GM11168 (cell line): Measurements from ENCODE around the gene EFNB1.

Experiments used
- in situ Hi-C: fragments of 300-500 bp; cut with MboI; formaldehyde crosslinking; loops from one replicate; pipeline ENCODE4 v1.12.0; 2022; ENCODE audit warnings: low sequenced_read_pairs; ENCODE audit not compliant: unreplicated experiment

Gene EFNB1

DNA sequence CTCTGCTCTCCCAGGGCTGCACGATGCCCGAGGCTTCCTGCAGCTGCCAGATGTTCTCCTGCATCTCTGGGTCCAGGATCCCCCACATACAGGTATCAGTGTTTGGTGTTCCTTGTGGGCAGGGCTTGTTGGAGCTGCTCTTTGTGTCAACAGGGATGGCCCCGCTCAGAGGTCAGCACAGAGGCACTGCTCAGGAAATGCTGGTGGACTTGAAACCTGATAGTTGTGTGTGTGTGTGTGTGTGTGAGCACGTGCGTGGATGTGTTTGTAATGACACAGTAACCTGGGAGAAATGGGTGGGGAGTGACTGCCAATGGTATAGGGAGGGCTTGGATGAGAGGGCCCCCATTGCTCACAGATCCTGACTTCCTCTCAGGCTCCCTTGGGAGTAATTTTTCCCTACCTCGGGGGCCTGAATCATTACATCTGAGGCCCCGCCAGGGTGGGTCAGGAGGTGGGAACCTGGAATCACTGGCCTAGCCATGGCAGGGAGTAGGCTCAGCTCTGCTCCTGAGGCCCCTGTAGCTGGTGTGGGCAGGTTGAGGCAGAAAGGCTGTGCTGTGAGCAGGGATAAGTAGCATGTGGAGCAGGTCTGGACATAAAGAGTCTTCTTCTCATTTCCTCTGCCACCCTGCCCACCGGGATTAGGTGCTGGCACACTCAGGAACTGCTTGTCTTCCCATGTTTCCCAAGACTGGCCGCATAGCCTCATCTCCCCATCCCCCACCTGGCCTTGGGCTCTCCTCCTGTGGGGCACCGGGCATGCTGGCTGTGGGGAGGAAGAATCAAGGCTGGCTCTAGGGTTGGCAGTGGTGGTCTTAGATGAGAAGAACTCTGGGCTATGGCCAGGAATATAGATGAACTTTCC, 2.5 kb upstream of the EFNB1 start:
- in situ Hi-C loops = loop anchor here (10.0 kb wide), 1 partner anchor 398 kb away; no protein-coding TSS in a partner anchor

DNA sequence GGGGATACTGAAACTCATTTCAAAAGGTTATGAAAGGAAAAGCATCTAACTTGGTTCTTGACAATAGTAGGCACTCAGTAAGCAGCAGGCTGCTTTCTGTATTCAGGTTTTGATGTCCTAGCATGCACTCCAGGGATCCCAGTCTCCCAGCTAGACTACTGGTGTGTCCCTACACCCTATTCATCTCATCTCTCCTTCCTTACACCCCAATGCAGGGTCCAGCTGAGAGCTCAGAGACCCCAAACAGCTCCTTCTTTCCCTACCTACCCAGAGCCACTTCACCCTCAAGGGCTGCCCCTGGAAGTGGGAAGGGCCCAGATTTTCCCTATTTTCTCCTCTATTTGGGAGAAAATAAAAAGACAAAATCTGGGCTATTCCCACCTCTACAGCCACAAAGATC, 1.6 kb upstream of the EFNB1 start:
- in situ Hi-C loops = loop anchor here (10.0 kb wide), 1 partner anchor 398 kb away; no protein-coding TSS in a partner anchor

DNA sequence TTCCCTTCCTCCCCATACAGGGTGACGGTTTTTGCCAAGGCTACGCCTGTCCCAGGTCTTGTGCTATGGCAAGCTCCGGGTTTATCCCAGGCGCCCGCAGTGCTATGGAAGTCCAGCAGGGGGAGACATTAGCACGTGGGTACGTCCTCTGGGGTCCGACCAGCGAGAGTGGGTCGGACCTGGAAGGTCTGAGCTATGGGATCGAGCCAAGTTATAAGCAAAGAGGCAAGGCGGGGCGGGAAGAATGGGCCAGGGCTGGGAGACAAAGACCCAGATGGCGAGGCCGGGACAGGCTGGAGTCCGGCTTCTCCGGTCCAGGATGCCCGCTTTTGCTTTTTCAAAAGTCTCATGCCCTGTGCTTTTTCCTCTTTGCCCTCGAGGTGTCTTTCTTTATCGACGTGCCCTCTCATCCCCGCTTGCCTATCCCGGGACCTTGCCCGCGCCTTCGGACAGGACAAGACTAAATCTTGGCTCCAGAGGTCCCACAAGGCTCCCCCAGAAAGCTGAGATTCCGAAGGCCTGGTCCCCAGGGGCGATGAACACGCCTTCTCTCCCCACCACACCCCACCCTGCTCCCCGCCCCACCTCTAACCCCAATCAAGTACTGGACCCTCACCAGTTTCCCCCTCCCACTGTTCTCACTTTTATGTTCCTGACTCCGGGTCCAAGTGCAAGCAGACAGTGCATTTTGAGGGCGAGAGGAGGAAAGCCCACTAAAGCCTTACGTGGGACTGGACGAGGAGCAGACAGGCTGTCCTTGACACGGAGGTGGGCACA, 785 bp upstream of the EFNB1 start:
- in situ Hi-C loops = loop anchor here (10.0 kb wide), 1 partner anchor 397 kb away; no protein-coding TSS in a partner anchor

DNA sequence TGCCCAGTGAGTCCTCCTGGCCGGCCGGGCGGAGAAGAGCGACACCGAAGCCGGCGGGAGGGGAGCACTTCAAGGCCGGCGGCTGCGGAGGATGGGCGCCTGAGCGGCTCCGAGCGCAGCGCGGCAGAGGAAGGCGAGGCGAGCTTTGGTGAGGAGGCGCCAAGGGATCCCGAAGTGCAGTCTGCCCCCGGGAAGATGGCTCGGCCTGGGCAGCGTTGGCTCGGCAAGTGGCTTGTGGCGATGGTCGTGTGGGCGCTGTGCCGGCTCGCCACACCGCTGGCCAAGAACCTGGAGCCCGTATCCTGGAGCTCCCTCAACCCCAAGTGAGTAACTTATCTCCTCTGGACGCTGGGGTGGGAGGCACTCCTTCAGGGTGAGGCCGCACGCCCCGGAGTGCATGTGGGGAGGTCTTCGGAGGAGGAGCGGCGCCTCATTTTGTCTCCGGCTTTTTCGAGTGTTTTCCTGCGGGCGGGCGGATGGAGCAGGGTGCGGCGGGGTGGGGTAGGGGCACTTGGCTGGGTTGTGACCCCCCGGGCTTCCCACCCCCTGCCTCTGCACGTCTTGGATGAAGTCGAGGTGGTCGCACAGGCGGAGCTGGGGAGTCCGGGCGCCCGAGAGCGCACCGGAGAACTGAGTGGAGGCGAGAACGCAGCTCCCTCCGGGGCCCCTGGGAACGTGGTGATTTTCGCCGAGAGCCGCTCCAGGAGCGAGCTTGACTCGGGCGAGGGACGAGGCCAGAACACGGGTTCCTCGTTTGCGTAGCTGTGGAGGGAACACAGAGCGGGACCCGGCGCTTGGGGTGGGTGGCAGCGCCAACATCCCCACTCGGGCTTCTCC, 979 bp downstream of the EFNB1 start:
- in situ Hi-C loops = loop anchor here (10.0 kb wide), 1 partner anchor 395 kb away; no protein-coding TSS in a partner anchor

DNA sequence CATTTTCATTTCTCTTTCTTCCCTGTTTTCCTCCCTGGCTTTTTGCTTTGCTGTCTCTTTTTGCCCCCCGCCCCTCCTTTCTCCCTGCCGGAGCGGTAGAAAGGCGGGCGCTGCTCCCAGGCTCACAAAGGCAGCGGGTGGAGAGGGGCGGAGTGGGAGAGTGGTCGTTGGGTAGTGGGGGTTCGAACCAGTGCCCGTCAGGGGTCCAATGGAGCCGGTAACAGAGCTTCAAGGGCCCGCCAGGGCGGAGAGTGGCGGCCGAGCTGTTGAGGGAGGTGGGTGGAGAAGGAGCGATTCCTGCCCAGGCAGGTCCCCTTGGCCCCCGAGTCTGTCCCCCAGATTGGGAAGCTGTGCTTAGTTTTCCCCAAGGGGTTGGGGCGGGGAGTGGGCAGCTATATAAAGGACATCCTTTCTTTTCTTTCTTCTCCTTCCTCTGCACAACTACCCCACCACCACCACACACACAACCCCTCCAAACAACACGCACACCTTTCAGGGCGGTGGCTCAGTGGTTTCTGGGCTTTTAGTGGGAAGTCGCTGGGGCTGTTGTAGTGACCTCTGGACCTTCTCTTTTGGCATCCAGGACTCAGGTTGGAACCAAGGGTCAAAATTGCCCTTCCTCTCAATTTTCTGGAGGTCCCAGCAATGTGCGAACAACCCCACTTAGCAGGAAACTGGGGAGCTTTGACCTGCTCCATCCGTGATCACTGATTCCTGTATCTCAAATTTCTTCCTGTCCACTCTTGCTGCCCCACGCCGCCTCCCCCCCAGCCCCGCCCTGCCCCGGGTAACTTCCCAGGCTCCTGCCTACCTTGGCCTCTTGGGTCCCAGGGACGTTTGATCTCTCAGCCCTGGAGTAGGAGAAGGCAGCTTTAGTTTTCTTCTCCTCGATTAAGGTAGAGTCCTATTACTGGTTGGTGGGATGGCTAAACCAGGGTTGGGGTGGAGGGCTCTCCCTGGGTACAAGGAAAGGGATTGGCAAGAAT, 1.9 kb downstream of the EFNB1 start:
- in situ Hi-C loops = no loop called here

DNA sequence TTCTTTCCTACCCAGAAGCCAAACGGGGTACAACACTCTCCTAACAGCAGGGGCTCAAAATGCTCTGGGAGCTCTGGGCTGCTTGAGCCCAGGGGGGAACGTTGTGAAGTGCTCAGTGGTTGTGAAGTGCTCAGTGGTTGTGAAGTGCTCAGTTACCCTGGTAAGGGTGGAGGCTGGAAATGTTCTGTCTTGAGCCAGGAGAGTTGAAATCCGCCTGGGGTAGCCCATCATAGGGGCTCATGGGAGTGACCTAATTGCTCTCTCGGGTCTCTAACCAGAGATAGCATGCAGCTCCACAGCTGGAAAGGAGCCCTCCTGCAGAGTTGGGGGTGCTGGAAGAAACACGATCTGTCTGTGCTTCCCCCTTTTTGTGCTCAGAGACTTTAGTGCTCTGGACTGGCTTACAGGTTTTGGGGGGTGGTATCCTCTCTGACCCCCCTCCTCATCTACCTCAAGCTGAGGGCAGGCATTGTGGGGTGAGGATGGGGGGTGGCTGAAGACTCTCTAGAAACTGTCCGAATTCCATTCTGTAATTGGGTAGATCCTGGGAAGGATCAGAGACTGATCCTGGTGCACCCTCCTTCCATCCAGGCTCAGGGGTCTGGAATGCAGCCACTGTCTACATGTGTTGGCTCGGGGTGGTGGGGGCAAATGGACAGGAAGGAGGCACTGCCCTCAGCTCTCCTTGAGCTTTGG, 2.7 kb downstream of the EFNB1 start:
- in situ Hi-C loops = no loop called here

DNA sequence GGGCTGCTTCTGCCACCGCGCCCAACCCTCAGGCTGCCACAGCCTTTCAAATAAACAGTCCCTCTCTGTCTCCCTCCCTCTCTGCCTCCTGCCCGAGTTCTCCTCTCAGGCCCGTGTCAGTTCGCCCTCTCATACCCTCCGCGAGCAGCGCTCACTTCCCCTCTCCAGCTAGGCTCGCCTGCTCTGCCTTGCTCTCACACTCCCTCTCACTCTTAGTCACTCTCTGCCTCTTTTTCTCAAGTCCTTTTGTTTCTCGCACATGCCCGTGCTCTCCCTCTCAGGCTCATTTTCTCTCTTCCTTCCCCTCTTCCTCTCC, 3.2 kb downstream of the EFNB1 start:
- in situ Hi-C loops = no loop called here

DNA sequence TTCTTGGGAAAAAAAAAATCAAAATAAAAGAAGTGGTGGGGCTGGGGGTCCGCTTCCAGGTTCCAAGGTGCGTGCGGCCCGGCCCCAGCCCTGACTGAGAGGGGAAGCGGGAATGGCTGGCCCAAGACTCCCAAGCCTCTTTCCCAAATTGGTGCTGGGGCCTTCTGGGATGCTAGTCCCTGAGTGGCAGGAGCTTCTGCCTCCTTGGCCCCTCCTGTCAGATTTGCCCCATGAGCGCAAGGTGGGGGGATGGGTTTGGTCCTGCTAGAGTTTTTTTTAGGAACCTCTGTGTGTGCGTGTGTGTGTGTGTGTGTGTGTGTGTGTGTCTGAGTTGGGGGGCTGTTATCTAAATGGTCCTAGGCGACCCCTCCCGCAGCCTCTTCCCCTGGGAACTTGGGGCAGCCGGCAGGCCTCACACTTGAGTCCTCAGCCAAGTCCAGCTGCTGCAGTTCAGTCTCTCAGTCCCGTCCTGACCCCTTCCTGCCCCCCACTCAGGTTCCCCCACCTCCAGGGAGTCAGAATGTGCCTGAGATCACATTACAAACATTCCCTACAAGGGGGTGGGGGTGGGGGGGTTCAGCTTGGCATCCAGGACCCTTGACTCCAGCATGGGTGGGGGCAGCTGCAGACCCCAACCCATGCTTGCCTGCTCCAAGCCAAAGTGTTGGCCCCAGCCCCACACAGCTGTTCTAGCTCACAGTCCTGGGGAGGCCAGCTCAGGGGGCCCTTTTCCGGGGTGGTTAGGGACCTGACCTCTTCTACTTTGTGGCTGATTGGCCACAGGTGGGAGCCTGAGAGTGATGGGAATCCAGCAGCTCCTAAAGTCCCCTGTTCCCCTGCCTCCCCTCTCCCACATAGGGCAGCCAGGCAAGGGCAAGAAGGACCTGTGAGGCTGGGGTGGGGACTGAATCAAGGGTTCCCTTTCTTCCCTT, 4.0 kb downstream of the EFNB1 start:
- in situ Hi-C loops = no loop called here

DNA sequence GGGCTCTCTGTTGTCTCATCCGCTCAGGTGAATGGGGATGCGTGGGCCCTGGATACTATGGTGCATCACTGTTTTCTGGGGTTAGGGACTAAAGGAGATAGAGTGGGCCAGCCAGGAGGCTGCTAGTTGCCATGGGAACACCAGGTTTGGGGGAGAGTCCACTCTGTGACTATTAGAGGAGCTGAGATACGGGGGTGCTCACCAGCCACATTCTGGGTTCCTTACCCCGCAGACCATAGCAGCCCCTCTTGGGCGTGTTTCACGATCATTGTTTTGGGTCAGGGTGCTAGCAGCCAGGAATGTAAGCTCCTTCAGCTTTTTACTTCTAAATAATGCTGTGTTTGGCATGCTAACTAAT, 4.6 kb downstream of the EFNB1 start:
- in situ Hi-C loops = no loop called here

DNA sequence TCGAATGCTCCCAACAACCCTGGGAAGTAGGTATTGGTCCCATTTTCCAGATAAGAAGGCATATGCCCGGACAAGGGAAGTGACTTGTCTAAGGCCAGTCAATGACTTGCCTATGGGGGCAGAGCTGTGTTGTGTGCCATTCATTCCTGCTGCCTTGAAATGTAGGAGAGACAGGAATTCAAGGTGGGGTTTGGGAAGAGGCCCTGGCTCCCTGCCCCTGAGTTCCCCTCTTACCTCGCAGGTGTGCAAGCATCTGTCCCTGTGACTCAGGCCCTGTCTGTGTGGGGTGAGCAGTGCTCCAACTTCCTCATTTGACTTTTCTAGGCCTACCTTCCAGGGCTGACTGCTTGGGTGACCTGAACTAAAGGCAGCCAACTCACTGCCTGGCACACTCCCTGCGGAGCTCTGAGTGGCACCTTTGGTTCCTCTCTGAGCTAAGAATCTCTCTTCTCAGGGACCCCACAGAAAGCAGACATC, 5.1 kb downstream of the EFNB1 start:
- in situ Hi-C loops = no loop called here

DNA sequence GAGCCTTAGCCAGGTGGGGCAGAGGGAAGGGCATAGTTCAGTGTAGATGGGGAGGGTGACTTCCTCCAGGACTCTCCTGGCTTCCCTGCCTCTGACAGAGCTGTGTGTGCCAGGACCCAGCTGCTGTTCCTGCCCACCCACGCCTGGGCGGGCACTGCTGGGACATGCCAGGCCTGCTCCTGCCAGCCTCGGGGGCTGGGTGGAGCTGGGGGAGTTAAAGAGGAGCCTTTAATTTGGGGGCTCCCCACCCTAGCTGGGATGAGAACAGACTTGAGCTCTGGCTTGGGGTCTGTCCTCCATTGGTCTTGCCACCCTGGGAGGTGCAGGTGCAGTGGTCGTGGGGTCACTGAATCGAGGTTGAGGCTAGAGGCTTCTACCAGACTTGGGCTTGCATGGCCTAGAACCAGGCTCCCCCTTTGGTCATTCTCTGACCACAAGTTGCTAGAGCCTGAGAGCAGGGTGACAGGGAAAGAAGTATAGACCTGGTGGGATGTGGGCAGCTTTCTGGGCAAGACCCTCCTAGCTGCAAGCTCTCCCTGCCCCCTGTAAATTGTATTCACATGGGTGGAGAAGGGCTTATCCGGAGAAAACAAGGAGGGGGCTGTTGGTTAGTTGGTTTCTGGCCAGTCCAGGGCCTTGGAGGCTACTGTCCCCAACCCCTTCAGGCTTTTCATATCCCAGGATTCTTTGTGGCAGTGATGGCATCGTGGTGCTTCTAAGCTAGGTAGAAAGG, 5.7 kb downstream of the EFNB1 start:
- in situ Hi-C loops = no loop called here

DNA sequence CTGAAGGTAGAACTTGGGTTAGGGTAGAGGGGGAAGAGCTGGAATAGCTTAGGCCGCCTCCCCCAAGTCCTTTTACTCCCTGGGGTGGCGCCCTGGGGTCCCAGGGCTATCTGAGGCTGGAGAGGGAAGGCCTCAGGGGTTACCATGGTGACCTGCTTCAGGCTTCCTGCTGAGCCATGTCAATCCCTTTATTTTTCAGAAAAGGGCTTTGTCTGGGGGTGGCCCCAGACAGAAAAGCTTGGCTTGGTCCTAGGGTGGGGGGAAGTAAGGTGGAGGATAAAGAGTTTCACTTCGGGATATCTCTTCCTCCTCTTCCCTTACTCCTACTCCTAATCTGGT, 6.3 kb downstream of the EFNB1 start:
- in situ Hi-C loops = no loop called here

DNA sequence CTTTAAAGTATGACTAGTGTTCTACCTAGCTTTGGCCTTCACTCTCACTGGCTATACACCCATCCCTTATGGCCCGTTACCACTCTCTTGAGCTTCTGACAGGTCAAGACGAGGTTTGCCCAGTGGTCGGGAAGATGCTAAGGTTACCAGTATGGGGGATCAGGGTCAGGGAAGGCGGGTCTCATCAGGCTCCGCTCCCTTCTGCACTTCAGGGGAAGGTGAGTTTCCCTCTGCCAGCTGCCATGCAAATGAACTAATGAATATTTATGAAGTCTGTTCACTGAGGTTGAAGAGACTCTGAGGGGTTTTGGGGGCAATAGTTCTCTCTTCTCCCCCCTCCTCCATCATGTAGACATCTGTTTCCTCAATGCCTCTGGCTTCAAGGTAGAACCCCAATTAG, 6.6 kb downstream of the EFNB1 start:
- in situ Hi-C loops = no loop called here

DNA sequence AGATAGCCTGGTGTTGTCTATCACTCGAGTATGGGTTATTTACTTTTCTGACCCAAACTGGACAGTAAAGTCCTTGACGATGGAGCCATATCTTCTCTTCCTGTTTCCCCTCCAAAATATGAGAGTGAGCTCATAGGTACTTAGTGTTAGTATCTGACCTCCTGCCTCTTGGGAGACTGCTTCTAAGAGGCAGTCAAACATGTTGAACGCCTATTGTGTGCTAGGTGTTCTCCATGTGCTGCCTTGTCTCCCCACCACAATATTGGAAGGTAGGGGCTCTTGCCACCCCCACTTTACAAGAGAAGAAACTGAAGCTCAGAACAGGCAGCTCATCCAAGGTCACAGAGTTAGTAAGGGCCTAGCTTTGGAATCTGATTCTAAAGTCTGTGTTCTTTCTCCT, 8.3 kb downstream of the EFNB1 start:
- in situ Hi-C loops = no loop called here

DNA sequence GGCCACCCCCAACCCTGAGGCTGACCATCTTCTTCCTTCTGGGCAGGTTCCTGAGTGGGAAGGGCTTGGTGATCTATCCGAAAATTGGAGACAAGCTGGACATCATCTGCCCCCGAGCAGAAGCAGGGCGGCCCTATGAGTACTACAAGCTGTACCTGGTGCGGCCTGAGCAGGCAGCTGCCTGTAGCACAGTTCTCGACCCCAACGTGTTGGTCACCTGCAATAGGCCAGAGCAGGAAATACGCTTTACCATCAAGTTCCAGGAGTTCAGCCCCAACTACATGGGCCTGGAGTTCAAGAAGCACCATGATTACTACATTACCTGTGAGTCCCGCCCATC, 9.7 kb downstream of the EFNB1 start:
- in situ Hi-C loops = no loop called here

DNA sequence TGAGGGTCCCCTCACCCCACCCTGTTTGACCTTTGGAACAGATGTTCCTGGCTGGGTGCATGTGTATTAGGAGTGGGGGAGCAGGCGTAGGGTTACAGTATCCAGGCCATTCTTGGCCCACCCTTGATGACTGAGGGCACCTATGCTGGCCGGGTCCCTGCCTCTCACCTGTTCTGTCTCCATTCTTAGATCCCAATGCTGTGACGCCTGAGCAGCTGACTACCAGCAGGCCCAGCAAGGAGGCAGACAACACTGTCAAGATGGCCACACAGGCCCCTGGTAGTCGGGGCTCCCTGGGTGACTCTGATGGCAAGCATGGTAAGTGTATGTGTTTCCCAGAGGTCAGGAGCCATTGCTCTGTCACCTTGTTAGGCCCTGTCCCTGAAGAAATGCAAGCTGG, 10.9 kb downstream of the EFNB1 start:
- in situ Hi-C loops = no loop called here

DNA sequence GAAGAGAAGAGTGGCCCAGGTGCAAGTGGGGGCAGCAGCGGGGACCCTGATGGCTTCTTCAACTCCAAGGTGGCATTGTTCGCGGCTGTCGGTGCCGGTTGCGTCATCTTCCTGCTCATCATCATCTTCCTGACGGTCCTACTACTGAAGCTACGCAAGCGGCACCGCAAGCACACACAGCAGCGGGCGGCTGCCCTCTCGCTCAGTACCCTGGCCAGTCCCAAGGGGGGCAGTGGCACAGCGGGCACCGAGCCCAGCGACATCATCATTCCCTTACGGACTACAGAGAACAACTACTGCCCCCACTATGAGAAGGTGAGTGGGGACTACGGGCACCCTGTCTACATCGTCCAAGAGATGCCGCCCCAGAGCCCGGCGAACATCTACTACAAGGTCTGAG, 11.4 kb downstream of the EFNB1 start:
- in situ Hi-C loops = no loop called here
